Endometrial microvascular endothelial cells (primary cell): ENCODE measurements around the gene LAIR1. TPM values are rescaled to one million over a fixed set of nuclear protein-coding genes. Genes with fewer than 3 reads are reported as not detected.
"Not testable (repeated sequence)": the region's sequence is repeated elsewhere in the genome, so short reads cannot be mapped to it uniquely, and the experiment has no call there.

Experiments used
- in situ Hi-C: cut with HindIII; loops from 2 replicates; pipeline ENCODE4 v1.10.0; 2017; ENCODE audit warnings: low sequenced_read_pairs, low pct_unique_long_range_greater_than_20kb; ENCODE audit errors: inconsistent ontology term
- total RNA-seq: library from RNA; depleted of rRNA; stranded (reverse); fragments of >200 nt; gene quantifications from one replicate; pipeline ENCODE4 v1.2.3, GENCODE V29; 2015; ENCODE audit errors: inconsistent ontology term

Gene LAIR1
- total RNA-seq, 1 donor from 2014 or later = not detected

- in situ Hi-C loops = no loop called here
Observed at GRCh38 chr19:54352546-54352945, 12.2 kb downstream of the LAIR1 start.

GRCh38 chr19:54352041-54352440, 12.7 kb downstream of the LAIR1 start:
- in situ Hi-C loops = no loop called here

DNA sequence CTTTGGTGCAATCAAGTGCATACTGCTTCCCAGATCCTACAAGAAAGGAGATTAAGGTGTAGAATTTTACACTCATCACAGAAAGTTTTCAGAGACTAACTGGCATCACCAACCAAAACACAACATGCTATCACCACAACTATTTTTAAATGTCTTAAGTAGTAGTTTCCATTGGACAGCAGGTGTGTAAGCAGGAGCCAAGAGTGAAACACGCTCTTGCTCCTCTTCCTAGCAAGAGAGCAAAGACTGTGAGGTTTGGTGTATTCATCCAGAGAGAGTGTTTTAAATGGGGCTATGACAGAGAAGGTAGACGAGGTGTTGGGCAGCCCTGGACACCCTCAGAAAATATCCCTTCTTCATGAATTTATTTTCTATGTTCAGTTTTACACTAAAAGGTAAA, 13.3 kb downstream of the LAIR1 start:
- in situ Hi-C loops = no loop called here

GRCh38 chr19:54345938-54346386, 18.8 kb downstream of the LAIR1 start:
- in situ Hi-C loops = no loop called here

DNA sequence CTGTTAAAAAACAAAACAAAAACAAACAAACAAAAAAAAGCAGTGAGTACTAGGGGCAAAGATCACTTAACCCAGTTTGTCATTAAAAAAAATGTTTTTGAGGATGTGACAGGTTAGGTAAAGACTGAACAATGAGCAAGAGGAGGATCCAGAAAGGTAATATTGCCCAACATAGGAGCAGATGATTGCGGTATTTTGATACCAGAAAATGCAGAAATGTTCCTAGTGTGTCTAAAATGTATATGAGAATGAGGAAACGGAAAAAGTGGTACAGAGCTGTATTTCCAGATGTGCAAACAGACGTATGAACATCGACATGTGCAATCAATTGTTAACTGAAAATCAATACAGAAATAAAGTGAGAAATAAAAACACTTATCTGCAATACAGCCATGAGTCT, 20.9 kb downstream of the LAIR1 start:
- in situ Hi-C loops = no loop called here

GRCh38 chr19:54341295-54341694, 23.4 kb downstream of the LAIR1 start:
- in situ Hi-C loops = no loop called here

DNA sequence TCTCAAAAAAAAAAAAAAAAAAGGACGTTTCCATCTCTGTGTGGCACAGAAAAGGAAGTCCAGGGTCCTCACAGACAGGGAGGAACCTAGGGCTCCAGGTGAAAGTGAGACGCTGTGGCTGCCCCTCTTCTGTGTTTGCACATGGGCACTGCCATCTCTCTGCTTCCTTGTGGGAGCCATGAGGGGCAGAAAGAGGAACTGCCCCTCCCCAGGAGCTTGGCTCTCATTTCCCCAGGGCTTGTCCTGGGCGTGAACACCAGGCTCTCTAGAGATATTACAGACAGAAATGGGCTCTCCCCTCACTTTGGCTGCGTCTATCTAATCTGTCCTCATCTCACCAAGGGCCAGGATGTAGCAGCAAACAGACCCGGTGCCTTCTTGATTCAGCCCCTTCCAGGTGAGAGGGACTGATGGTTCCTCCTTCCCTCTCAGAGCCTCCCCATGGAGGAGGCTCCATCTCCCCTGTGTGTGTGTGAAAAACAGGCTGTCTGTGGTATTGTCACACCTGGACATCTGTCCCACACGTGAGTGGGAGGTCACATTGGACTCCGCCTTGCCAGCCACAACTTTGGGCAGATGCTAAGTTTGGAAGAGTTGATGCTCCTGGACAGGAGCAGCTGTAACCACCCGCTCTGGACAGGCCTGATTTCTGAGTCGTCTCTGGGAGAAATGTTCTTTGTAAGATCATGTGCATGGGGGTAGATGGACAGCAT, 24.9 kb downstream of the LAIR1 start:
- in situ Hi-C loops = no loop called here

- in situ Hi-C loops = no loop called here
Observed at GRCh38 chr19:54338521-54338920, 26.2 kb downstream of the LAIR1 start.

DNA sequence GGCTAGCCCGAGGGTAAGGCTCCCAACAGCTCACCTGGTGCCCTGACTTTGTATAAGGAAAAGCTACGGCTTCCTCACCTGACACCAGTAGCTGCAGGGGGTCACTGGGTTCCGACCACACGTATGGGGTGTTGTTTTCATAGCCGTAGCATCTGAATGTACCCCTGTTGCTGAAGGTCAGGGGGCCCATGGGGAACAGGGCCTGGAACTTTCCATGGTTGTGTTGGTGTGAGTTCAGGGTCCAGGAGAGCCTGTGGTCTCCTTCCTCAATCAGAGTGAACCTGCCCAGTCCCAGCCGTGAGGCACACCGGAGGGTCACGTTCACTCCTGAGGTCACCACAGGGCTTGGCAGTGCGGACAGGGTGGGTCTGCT, 26.9 kb downstream of the LAIR1 start:
- in situ Hi-C loops = no loop called here

GRCh38 chr19:54336893-54337857, 27.6 kb downstream of the LAIR1 start:
- in situ Hi-C loops = no loop called here

DNA sequence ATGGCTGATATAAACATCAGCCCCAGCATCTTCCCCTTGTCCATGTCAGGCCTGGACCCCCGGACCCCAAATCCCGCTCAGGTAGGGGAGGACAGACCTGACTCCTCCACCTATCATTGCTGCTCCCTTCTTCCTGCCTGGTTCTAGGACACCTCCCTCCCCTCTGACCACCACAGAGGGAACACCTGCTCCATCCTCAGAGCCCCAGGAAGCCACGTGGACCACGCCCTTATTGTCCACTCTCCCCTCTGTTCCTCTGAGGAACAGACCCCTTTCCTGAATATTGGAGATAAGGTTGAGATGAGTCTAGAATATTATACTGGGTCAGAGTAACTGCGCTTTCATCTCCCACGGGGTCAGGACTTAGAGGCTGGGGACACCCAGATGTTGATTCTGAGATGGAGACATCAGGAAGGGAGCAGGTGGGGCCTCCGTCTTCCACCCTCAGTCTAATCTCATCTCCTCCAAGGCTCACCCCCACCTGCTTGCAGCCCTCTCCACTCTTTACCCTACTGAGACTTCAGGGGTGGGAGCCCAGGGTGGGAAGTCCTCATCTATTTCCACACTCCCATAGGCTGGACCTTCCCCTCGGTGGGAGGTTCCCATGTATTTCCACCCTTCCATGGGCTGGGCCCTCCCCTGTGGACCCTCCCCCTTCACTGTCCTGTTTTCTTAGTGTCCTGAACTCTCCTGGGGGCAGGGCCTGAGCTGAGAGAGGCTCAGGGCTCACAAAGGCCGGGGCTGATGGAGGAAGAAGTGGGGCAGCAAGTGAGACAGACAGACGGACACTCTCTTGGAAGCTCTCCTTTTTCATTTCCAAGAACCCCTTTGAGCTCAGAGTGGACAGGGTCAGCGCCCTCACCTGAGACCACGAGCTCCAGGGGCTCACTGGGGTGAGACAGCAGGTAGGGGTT, 28.5 kb downstream of the LAIR1 start:
- in situ Hi-C loops = no loop called here

DNA sequence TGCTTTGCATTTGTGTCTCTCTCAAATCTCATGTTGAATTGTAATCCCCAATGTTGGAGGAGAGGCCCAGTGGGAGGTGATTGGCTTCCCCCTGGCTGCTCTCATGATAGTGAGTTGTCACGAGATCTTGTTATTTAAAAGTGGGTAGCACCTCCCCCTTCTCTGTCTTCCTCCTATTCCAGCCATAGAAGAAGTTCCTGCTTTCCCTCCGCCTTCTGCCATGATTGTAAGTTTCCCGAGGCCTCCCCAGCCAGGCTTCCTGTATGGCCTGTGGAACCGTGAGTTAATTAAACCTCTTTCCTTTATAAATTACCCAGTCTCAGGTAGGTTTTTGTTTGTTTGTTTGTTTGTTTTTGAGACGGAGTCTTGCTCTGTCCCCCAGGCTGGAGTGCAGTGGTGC, 29.6 kb downstream of the LAIR1 start:
- in situ Hi-C loops = no loop called here

- in situ Hi-C loops = no loop called here
Observed at GRCh38 chr19:54333586-54334298, 31.0 kb downstream of the LAIR1 start.

GRCh38 chr19:54332149-54332548, 32.6 kb downstream of the LAIR1 start:
- in situ Hi-C loops = no loop called here

DNA sequence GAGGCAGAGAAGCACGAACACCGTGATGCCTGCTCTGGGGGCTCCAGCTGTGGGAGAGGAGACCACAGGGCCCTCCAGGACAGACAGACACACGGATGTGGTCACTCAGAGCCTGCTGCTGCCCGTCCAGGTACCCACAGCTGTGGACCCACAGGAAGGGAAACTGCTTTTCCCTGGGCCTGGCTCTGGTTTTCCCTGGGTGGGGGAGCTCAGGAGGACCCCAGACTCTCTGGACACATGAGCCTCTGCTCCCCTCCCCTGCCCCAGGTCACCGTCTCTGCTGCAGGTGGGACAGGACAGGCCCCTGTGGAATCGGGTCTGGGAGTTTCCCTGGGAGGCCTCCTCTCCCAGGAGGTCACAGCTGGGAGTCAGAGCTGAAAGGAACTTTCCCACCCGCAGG, 33.1 kb downstream of the LAIR1 start:
- in situ Hi-C loops = no loop called here

GRCh38 chr19:54329476-54330165, 35.1 kb downstream of the LAIR1 start:
- in situ Hi-C loops = no loop called here

DNA sequence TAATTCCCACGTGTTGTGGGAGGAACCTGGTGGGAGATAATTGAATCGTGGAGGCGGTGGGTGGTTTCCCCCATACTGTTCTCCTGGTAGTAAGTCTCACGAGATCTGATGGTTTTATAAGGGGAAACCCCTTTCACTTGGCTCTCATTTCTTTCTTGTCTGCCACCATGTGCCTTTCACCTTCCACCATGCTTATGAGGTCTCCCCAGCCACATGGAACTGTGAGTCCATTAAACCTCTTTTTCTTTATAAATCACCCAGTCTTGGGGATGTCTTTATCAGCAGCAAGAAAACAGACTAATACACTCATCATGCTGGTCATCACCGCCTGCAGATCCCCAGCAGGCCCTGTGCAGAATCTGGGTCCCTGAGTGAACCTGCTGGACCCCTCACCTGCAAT, 36.0 kb downstream of the LAIR1 start:
- in situ Hi-C loops = not testable (repeated sequence)

DNA sequence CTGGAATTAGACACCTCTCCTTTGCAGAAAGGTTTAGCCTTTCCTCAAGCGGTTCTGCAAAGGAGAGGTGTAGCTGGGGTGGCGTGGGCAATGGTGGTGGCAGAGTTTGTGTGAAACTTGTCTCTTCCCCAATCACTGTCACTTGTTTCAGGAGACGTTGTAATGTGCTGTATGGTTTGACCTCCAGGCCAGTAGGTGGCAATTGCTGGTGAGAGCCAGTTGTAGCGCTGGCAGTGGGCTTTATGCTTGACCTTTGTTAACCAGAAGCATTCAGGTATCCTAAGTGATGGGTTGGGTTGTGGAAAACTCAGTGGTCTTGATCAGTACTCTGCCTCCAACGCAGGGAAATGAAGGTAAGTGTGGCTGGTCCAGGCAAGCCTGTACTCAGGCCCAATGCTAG, 39.1 kb downstream of the LAIR1 start:
- in situ Hi-C loops = no loop called here
